Measurements from ENCODE around the gene SPOCK2. TPM values are rescaled to one million over a fixed set of nuclear protein-coding genes. Genes with fewer than 3 reads are reported as not detected.
A peak's percentile ranks its signal among the peaks of the same experiment; 100 is the strongest.

SPOCK2 gene
- total RNA-seq, 4 donors from 2014 or later: 1.8 to 18.7 (median 4.5) TPM

- H3K9me3 ChIP-seq: no peaks in the 10 kb centered on the region
- H3K4me3 ChIP-seq: no peak overlapping the region
- no peak for DNase-seq
- peak overlapping the region; percentile 93 for H3K27ac ChIP-seq
- no peaks in the 10 kb centered on the region for H3K36me3 ChIP-seq
- TF ChIP-seq CTCF (IDR thresholded peaks at IDR 0.05) (no peak), POLR2A (IDR thresholded peaks at IDR 0.05) (no peak)
- H3K4me1 ChIP-seq: peaks cover 33 to 35% of the 10 kb centered on the region in 2 donors
- no peaks in the 10 kb centered on the region for H3K27me3 ChIP-seq
- intact Hi-C loops (cut with DNase I; ENCODE audit: low total_unique reads): no loop called here
These were observed 76.9 kb downstream of the SPOCK2 start for GRCh38 chr10:72011468-72011867.

GRCh38 chr10:72011016-72011415 lies 77.3 kb downstream of the SPOCK2 start:
- peaks cover 35 to 36% of the 10 kb centered on the region in 2 donors for H3K4me1 ChIP-seq
- H3K36me3 ChIP-seq: no peaks in the 10 kb centered on the region
- H3K27me3 ChIP-seq: no peaks in the 10 kb centered on the region
- intact Hi-C loops (cut with DNase I; ENCODE audit: low total_unique reads): no loop called here
- no peaks in the 10 kb centered on the region for H3K9me3 ChIP-seq
- no peak for DNase-seq
- TF ChIP-seq CTCF (IDR thresholded peaks at IDR 0.05) (no peak), POLR2A (IDR thresholded peaks at IDR 0.05) (no peak)
- peak overlapping the region; percentile 93 for H3K27ac ChIP-seq
- no peak overlapping the region for H3K4me3 ChIP-seq

DNA sequence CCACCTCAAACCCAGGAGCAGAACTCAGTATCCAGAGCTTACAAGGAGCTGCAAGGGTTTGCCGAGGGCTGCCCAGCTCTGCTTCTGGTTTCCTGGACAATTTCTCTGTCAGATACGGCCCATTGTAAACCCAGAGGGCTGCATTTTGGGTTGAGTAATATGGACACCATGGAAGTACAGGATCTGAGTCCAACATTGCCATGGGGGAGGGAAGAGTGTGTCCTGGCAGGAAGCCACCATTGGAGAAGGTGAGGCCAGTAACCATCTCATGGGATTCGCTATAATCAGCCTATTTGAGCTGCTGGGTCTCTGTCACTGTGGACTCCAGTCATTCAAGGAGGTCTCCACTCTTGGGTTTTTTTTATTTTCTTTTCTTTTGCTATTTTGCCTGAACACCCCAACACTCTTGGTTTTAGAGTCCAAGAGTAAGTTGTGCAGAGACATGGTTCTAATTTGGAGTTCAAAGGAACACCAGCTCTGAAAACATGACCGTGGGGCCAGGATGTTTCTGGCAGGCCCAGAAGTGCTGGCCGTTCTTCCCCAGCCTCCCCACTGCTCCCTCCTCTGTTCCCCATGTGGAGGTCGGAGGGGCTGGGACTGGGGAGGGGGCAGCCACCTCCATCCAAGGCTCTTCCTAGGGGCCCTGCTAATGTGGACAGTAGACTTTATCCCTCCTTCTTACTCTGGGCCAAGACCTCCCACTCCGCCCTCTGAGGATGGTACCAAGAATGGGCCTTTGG lies 77.9 kb downstream of the SPOCK2 start:
- no peak overlapping the region for H3K4me3 ChIP-seq
- no peaks in the 10 kb centered on the region for H3K27me3 ChIP-seq
- H3K4me1 ChIP-seq: peaks cover 35 to 36% of the 10 kb centered on the region in 2 donors
- peak overlapping the region; percentile 93 for H3K27ac ChIP-seq
- peak in 1 of 2 donors; percentile 64 for DNase-seq
- no peaks in the 10 kb centered on the region for H3K36me3 ChIP-seq
- no peaks in the 10 kb centered on the region for H3K9me3 ChIP-seq
- no peak for TF ChIP-seq POLR2A (IDR thresholded peaks at IDR 0.05)
- TF ChIP-seq CTCF (IDR thresholded peaks at IDR 0.05): no peak
- intact Hi-C loops (cut with DNase I; ENCODE audit: low total_unique reads): no loop called here

GRCh38 chr10:72009425-72010081 lies 78.8 kb downstream of the SPOCK2 start:
- Histone ChIP-seq H3K9me3 (no peaks in the 10 kb centered on the region), H3K27me3 (no peaks in the 10 kb centered on the region), H3K36me3 (no peaks in the 10 kb centered on the region), H3K4me3 (no peak overlapping the region), H3K4me1 (peaks cover 29 to 36% of the 10 kb centered on the region in 2 donors), H3K27ac (peak overlapping the region; percentile 93)
- intact Hi-C loops (cut with DNase I; ENCODE audit: low total_unique reads): no loop called here
- TF ChIP-seq CTCF (IDR thresholded peaks at IDR 0.05) (peak in 1 of 4 experiments; percentile 14), POLR2A (IDR thresholded peaks at IDR 0.05) (no peak)
- DNase-seq: peak; percentile 97 to 99

DNA sequence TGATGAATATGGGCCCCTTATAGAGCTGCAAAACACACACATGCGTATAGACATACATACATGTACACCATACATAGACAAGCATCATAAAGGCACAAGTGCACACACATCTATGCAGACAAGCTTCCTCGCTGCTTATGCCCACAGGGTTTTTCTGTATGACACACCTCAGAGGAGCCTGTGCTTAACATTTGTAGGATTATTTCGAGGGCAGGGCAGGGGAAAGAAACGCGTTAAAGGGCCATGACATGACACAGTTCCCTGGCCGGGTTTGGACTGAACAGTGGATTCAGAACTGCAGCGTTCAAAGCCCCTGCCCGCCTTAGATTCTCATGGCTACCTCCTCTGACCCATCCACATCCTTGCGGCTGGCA lies 79.3 kb downstream of the SPOCK2 start:
- H3K27me3 ChIP-seq: no peaks in the 10 kb centered on the region
- no peak for TF ChIP-seq CTCF (IDR thresholded peaks at IDR 0.05)
- no peak for TF ChIP-seq POLR2A (IDR thresholded peaks at IDR 0.05)
- peak overlapping the region; percentile 93 for H3K27ac ChIP-seq
- H3K36me3 ChIP-seq: no peaks in the 10 kb centered on the region
- H3K4me3 ChIP-seq: no peak overlapping the region
- peaks cover 25 to 36% of the 10 kb centered on the region in 2 donors for H3K4me1 ChIP-seq
- DNase-seq: no peak
- intact Hi-C loops (cut with DNase I; ENCODE audit: low total_unique reads): no loop called here
- H3K9me3 ChIP-seq: no peaks in the 10 kb centered on the region
